ENCODE measurements around the gene ROMO1. TPM values are rescaled to one million over a fixed set of nuclear protein-coding genes. Genes with fewer than 3 reads are reported as not detected.

Gene ROMO1
- total RNA-seq, 2 experiments from 2014 or later = 32.9 to 35.8 TPM

DNA sequence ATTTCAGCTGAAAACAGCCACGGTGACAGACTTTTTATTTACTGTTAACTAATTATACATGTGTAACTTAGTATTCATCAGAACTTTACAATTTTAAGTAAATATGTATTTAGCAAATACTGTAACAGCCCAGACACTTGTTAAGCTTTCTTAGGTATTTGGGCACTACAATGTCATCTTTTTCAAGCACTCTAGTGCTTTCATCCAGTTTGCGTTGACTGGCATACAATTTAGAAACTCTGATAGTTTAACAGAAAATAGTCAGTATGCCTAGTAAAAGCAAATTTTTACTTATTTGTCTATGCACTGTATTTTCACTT, 32.2 kb downstream of the ROMO1 start:
- ATAC-seq (ENCODE audit: poor library complexity) (no peak), DNase-seq (no peak)
- POLR2A ChIA-PET = interaction anchor here (1.1 to 3.5 kb wide), 3 partner anchors 8 to 40 kb away, joined by 3 to 31 read pairs (median 3); partner anchors contain the start of gene RBM39
- H3K36me3 Mint-ChIP-seq (ENCODE audit: low read depth) = peaks cover 96% of the 10 kb centered on the region
- Histone ChIP-seq H3K4me1 (ENCODE audit: insufficient read depth, low read length) (peaks cover 33% of the 10 kb centered on the region), H3K4me3 (ENCODE audit: low read length) (no peak overlapping the region), H3K27me3 (ENCODE audit: control insufficient read depth in 1 of 2, insufficient read depth in 2 of 2, low read length in 2 of 2) (no peaks in the 10 kb centered on the region), H3K9me3 (ENCODE audit: control insufficient read depth in 1 of 2, insufficient read depth in 1 of 2, low read length in 2 of 2) (no peaks in the 10 kb centered on the region), H3K36me3 (ENCODE audit: insufficient read depth, low read length) (peaks cover 98% of the 10 kb centered on the region), H3K27ac (ENCODE audit: low read depth in 1 of 2, low read length in 2 of 2) (no peak overlapping the region)
- no peaks in the 10 kb centered on the region for H3K27me3 Mint-ChIP-seq
- no peaks in the 10 kb centered on the region for H3K9me3 Mint-ChIP-seq
- peak overlapping the region; percentile 41 for H3K27ac Mint-ChIP-seq
- H3K4me3 Mint-ChIP-seq = peak overlapping the region; percentile 23
- TF ChIP-seq, protein P1, sequence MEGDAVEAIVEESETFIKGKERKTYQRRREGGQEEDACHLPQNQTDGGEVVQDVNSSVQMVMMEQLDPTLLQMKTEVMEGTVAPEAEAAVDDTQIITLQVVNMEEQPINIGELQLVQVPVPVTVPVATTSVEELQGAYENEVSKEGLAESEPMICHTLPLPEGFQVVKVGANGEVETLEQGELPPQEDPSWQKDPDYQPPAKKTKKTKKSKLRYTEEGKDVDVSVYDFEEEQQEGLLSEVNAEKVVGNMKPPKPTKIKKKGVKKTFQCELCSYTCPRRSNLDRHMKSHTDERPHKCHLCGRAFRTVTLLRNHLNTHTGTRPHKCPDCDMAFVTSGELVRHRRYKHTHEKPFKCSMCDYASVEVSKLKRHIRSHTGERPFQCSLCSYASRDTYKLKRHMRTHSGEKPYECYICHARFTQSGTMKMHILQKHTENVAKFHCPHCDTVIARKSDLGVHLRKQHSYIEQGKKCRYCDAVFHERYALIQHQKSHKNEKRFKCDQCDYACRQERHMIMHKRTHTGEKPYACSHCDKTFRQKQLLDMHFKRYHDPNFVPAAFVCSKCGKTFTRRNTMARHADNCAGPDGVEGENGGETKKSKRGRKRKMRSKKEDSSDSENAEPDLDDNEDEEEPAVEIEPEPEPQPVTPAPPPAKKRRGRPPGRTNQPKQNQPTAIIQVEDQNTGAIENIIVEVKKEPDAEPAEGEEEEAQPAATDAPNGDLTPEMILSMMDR (IDR thresholded peaks at IDR 0.05) = no peak
- intact Hi-C loops (cut with DNase I, micrococcal nuclease) = loop anchor here (2.0 to 5.0 kb wide), 2 partner anchors 15 to 156 kb away; no protein-coding TSS in a partner anchor
- H3K4me1 Mint-ChIP-seq (ENCODE audit: low read depth) = peaks cover 62% of the 10 kb centered on the region
- CTCF ChIA-PET = interaction anchor here (1.2 to 2.9 kb wide), 2 partner anchors 8 to 11 kb away, joined by 7 to 8 read pairs; partner anchors contain the start of gene RBM39

DNA sequence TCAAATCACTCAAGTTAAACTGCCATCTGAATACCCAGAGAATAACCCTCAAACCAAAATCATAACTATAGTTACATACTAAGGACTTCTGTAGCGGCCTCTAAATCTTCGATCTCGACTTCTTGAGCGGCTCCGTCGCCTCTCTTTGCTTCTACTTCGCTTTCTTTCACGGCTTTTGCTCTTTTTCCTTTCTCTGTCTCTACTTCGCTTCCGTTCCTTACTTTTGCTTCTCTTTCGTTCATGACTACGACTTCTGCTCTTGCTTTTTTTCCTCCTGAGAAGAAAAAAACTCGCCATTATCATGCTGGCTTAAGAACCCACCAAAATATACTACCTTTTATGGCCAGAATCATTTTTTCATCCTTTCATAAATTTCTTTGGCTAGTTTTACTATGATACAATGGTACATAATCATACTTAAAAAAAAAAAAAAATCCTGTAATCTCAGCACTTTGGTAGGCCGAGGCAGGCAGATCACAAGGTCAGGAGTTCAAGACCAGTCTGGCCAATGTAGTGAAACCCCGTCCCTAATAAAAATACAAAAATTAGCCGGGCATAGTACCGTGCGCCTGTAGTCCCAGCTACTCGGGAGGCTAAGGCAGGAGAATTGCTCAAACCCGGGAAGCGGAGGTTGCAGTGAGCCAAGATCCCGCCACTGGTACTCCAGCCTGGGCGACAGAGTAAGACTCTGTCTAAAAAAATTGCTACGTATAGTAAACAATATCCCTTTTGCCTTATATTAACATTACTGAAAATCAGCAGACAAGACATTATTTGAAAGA, 32.8 kb downstream of the ROMO1 start:
- no peaks in the 10 kb centered on the region for H3K27me3 ChIP-seq (ENCODE audit: control insufficient read depth in 1 of 2, insufficient read depth in 2 of 2, low read length in 2 of 2)
- intact Hi-C loops (cut with DNase I, micrococcal nuclease) = loop anchor here (2.0 to 5.0 kb wide), 2 partner anchors 15 to 155 kb away; no protein-coding TSS in a partner anchor
- Mint-ChIP-seq H3K4me1 (ENCODE audit: low read depth) (peaks cover 63% of the 10 kb centered on the region), H3K9me3 (no peaks in the 10 kb centered on the region), H3K27me3 (no peaks in the 10 kb centered on the region), H3K4me3 (peak overlapping the region; percentile 34), H3K36me3 (ENCODE audit: low read depth) (peaks cover 92% of the 10 kb centered on the region), H3K27ac (peak overlapping the region; percentile 41)
- H3K4me3 ChIP-seq (ENCODE audit: low read length) = no peak overlapping the region
- POLR2A ChIA-PET = interaction anchor here (1.3 to 3.5 kb wide), 2 partner anchors 10 to 39 kb away, joined by 3 to 31 read pairs; partner anchors contain the start of gene RBM39
- peaks cover 34% of the 10 kb centered on the region for H3K4me1 ChIP-seq (ENCODE audit: insufficient read depth, low read length)
- CTCF ChIA-PET = interaction anchor here (2.9 kb wide), 1 partner anchor 10 kb away, joined by 8 read pairs; the partner anchor contains the start of gene RBM39
- H3K27ac ChIP-seq (ENCODE audit: low read depth in 1 of 2, low read length in 2 of 2) = no peak overlapping the region
- DNase-seq (no peak), ATAC-seq (ENCODE audit: poor library complexity) (no peak)
- no peaks in the 10 kb centered on the region for H3K9me3 ChIP-seq (ENCODE audit: control insufficient read depth in 1 of 2, insufficient read depth in 1 of 2, low read length in 2 of 2)
- peaks cover 96% of the 10 kb centered on the region for H3K36me3 ChIP-seq (ENCODE audit: insufficient read depth, low read length)
- TF ChIP-seq, protein P1 (IDR thresholded peaks at IDR 0.05) = no peak

DNA sequence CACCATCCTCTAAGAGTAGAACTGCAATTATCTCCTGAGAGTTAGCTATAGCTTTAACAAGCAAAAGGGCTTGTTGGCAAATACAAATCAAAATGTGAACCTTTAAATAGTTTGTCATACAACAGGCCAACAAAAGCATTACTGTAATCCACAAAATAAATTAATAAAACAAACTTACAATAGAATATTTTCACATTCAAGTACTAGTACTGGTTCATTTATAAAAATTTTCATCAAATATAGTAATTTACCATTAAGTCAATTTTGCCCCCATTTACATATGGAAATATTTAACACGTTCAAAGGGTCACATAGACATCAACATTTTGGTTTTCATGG, 33.4 kb downstream of the ROMO1 start:
- peaks cover 63% of the 10 kb centered on the region for H3K4me1 Mint-ChIP-seq (ENCODE audit: low read depth)
- H3K4me3 Mint-ChIP-seq = peak overlapping the region; percentile 34
- ChIA-PET CTCF (no interaction called here), POLR2A (interaction anchor here (3.5 kb wide), 1 partner anchor 10 kb away, joined by 31 read pairs; the partner anchor contains the start of gene RBM39)
- Histone ChIP-seq H3K27me3 (ENCODE audit: control insufficient read depth in 1 of 2, insufficient read depth in 2 of 2, low read length in 2 of 2) (no peaks in the 10 kb centered on the region), H3K27ac (ENCODE audit: low read depth in 1 of 2, low read length in 2 of 2) (no peak overlapping the region), H3K4me1 (ENCODE audit: insufficient read depth, low read length) (peaks cover 39% of the 10 kb centered on the region), H3K36me3 (ENCODE audit: insufficient read depth, low read length) (peaks cover 97% of the 10 kb centered on the region), H3K4me3 (ENCODE audit: low read length) (no peak overlapping the region), H3K9me3 (ENCODE audit: control insufficient read depth in 1 of 2, insufficient read depth in 1 of 2, low read length in 2 of 2) (no peaks in the 10 kb centered on the region)
- intact Hi-C loops (cut with DNase I, micrococcal nuclease) = loop anchor here in 1 of 2 experiments (5.0 kb wide), 1 partner anchor 155 kb away; no protein-coding TSS in a partner anchor
- ATAC-seq (ENCODE audit: poor library complexity) (no peak), DNase-seq (no peak)
- TF ChIP-seq, protein P1 (IDR thresholded peaks at IDR 0.05) = no peak
- no peaks in the 10 kb centered on the region for H3K27me3 Mint-ChIP-seq
- H3K36me3 Mint-ChIP-seq (ENCODE audit: low read depth) = peaks cover 91% of the 10 kb centered on the region
- H3K9me3 Mint-ChIP-seq = no peaks in the 10 kb centered on the region
- peak overlapping the region; percentile 41 for H3K27ac Mint-ChIP-seq

All from CD4-positive, alpha-beta T cell (primary cell).